SH-SY5Y (cell line): ENCODE data around the gene ALG14.

ENCODE experiments used
- GATA2 ChIP-seq: IDR thresholded peaks from 2 replicates; pipeline ENCODE4 v1.6.1; 2011; ENCODE audit warnings: mild to moderate bottlenecking, low read depth, low read length
- GATA3 ChIP-seq: IDR thresholded peaks from 2 replicates; pipeline ENCODE4 v1.6.1; 2011; ENCODE audit warnings: low read depth, mild to moderate bottlenecking, low read length, moderate library complexity

- no peak for TF ChIP-seq GATA2
- TF ChIP-seq GATA3, result no peak
Observed at GRCh38 chr1:95021805-95022643, 50.7 kb downstream of the ALG14 start.
